ENCODE results near the gene KCNK1.
A peak's percentile ranks its signal among the peaks of the same experiment; 100 is the strongest.

The KCNK1 gene

GRCh38 chr1:233641029-233641428, 27.1 kb downstream of the KCNK1 start:
- no peaks in the 10 kb centered on the region for H3K36me3 Mint-ChIP-seq
- no peak overlapping the region for H3K4me3 Mint-ChIP-seq
- ATAC-seq (no peak), DNase-seq (ENCODE audit: low spot score in 2 of 2) (no peak)
- H3K9me3 Mint-ChIP-seq, result peaks cover 9% of the 10 kb centered on the region
- no peaks in the 10 kb centered on the region for H3K4me1 Mint-ChIP-seq
- no peak overlapping the region for H3K27ac Mint-ChIP-seq

GRCh38 chr1:233647073-233647472, 33.2 kb downstream of the KCNK1 start:
- no peak overlapping the region for H3K27ac Mint-ChIP-seq
- DNase-seq (ENCODE audit: low spot score in 2 of 2) (no peak), ATAC-seq (no peak)
- H3K36me3 Mint-ChIP-seq, result no peaks in the 10 kb centered on the region
- H3K4me3 Mint-ChIP-seq, result no peak overlapping the region
- H3K9me3 Mint-ChIP-seq, result peaks cover 3% of the 10 kb centered on the region
- no peaks in the 10 kb centered on the region for H3K4me1 Mint-ChIP-seq

GRCh38 chr1:233647636-233648035, 33.7 kb downstream of the KCNK1 start:
- no peaks in the 10 kb centered on the region for H3K36me3 Mint-ChIP-seq
- no peaks in the 10 kb centered on the region for H3K4me1 Mint-ChIP-seq
- no peak overlapping the region for H3K4me3 Mint-ChIP-seq
- H3K27ac Mint-ChIP-seq, result no peak overlapping the region
- ATAC-seq (no peak), DNase-seq (ENCODE audit: low spot score in 2 of 2) (no peak)
- H3K9me3 Mint-ChIP-seq, result peaks cover 3% of the 10 kb centered on the region

- DNase-seq (ENCODE audit: low spot score in 2 of 2) (no peak), ATAC-seq (no peak)
- no peaks in the 10 kb centered on the region for H3K36me3 Mint-ChIP-seq
- H3K9me3 Mint-ChIP-seq, result no peaks in the 10 kb centered on the region
- no peaks in the 10 kb centered on the region for H3K4me1 Mint-ChIP-seq
- no peak overlapping the region for H3K4me3 Mint-ChIP-seq
- H3K27ac Mint-ChIP-seq, result no peak overlapping the region
Measured at GRCh38 chr1:233651061-233651460, 37.2 kb downstream of the KCNK1 start.

GRCh38 chr1:233651563-233652233, 37.8 kb downstream of the KCNK1 start:
- no peak overlapping the region for H3K4me3 Mint-ChIP-seq

GRCh38 chr1:233652526-233652925, 38.6 kb downstream of the KCNK1 start:
- Mint-ChIP-seq H3K36me3 (no peaks in the 10 kb centered on the region), H3K27ac (no peak overlapping the region), H3K4me3 (no peak overlapping the region), H3K9me3 (peaks cover 2% of the 10 kb centered on the region), H3K4me1 (no peaks in the 10 kb centered on the region)
- ATAC-seq, result no peak
- DNase-seq (ENCODE audit: low spot score in 2 of 2), result no peak

More at GRCh38 chr1:233651563-233652233, 37.8 kb downstream of the KCNK1 start:
- H3K4me1 Mint-ChIP-seq, result no peaks in the 10 kb centered on the region
- no peaks in the 10 kb centered on the region for H3K9me3 Mint-ChIP-seq
- DNase-seq (ENCODE audit: low spot score in 2 of 2), result no peak
- no peaks in the 10 kb centered on the region for H3K36me3 Mint-ChIP-seq
- ATAC-seq, result no peak
- no peak overlapping the region for H3K27ac Mint-ChIP-seq

GRCh38 chr1:233654658-233655280, 40.9 kb downstream of the KCNK1 start:
- Mint-ChIP-seq H3K4me1 (no peaks in the 10 kb centered on the region), H3K27ac (no peak overlapping the region), H3K9me3 (peaks cover 2% of the 10 kb centered on the region), H3K4me3 (no peak overlapping the region), H3K36me3 (no peaks in the 10 kb centered on the region)
- ATAC-seq (no peak), DNase-seq (ENCODE audit: low spot score in 2 of 2) (no peak)

GRCh38 chr1:233655301-233655740, 41.4 kb downstream of the KCNK1 start:
- no peak for ATAC-seq
- Mint-ChIP-seq H3K27ac (no peak overlapping the region), H3K4me1 (no peaks in the 10 kb centered on the region), H3K4me3 (no peak overlapping the region), H3K9me3 (peaks cover 2% of the 10 kb centered on the region), H3K36me3 (no peaks in the 10 kb centered on the region)
- DNase-seq (ENCODE audit: low spot score in 2 of 2), result no peak

- Mint-ChIP-seq H3K36me3 (no peaks in the 10 kb centered on the region), H3K27ac (no peak overlapping the region), H3K9me3 (peaks cover 2% of the 10 kb centered on the region), H3K4me1 (no peaks in the 10 kb centered on the region), H3K4me3 (no peak overlapping the region)
- DNase-seq (ENCODE audit: low spot score in 2 of 2) (no peak), ATAC-seq (no peak)
Measured at GRCh38 chr1:233656032-233656635, 42.2 kb downstream of the KCNK1 start.

- no peak for ATAC-seq
- H3K36me3 Mint-ChIP-seq, result no peaks in the 10 kb centered on the region
- H3K27ac Mint-ChIP-seq, result no peak overlapping the region
Measured at GRCh38 chr1:233656687-233657086, 42.8 kb downstream of the KCNK1 start.

GRCh38 chr1:233657466-233657865, 43.6 kb downstream of the KCNK1 start:
- DNase-seq (ENCODE audit: low spot score in 2 of 2), result no peak
- ATAC-seq, result no peak
- Mint-ChIP-seq H3K4me3 (no peak overlapping the region), H3K27ac (no peak overlapping the region), H3K9me3 (peaks cover 4% of the 10 kb centered on the region), H3K4me1 (no peaks in the 10 kb centered on the region), H3K36me3 (no peaks in the 10 kb centered on the region)

More at GRCh38 chr1:233656687-233657086, 42.8 kb downstream of the KCNK1 start:
- H3K4me1 Mint-ChIP-seq, result no peaks in the 10 kb centered on the region
- DNase-seq (ENCODE audit: low spot score in 2 of 2), result no peak
- H3K9me3 Mint-ChIP-seq, result peaks cover 4% of the 10 kb centered on the region
- H3K4me3 Mint-ChIP-seq, result no peak overlapping the region

GRCh38 chr1:233659495-233659894, 45.6 kb downstream of the KCNK1 start:
- Mint-ChIP-seq H3K9me3 (peaks cover 4% of the 10 kb centered on the region), H3K4me3 (no peak overlapping the region), H3K36me3 (no peaks in the 10 kb centered on the region), H3K4me1 (no peaks in the 10 kb centered on the region), H3K27ac (no peak overlapping the region)
- DNase-seq (ENCODE audit: low spot score in 2 of 2) (no peak), ATAC-seq (no peak)

- no peak overlapping the region for H3K4me3 Mint-ChIP-seq
- peaks cover 4% of the 10 kb centered on the region for H3K9me3 Mint-ChIP-seq
Measured at GRCh38 chr1:233661376-233662159, 47.7 kb downstream of the KCNK1 start.

GRCh38 chr1:233662575-233663304, 48.8 kb downstream of the KCNK1 start:
- peak; percentile 34 for ATAC-seq
- DNase-seq (ENCODE audit: low spot score in 2 of 2), result no peak
- Mint-ChIP-seq H3K27ac (no peak overlapping the region), H3K9me3 (peaks cover 2% of the 10 kb centered on the region), H3K4me3 (no peak overlapping the region), H3K36me3 (no peaks in the 10 kb centered on the region), H3K4me1 (no peaks in the 10 kb centered on the region)

More at GRCh38 chr1:233661376-233662159, 47.7 kb downstream of the KCNK1 start:
- Mint-ChIP-seq H3K27ac (no peak overlapping the region), H3K36me3 (no peaks in the 10 kb centered on the region), H3K4me1 (no peaks in the 10 kb centered on the region)
- no peak for ATAC-seq
- no peak for DNase-seq (ENCODE audit: low spot score in 2 of 2)

- H3K4me3 Mint-ChIP-seq, result no peak overlapping the region
- no peaks in the 10 kb centered on the region for H3K4me1 Mint-ChIP-seq
- no peak for ATAC-seq
- H3K36me3 Mint-ChIP-seq, result no peaks in the 10 kb centered on the region
- DNase-seq (ENCODE audit: low spot score in 2 of 2), result no peak
- H3K27ac Mint-ChIP-seq, result no peak overlapping the region
- peaks cover 2% of the 10 kb centered on the region for H3K9me3 Mint-ChIP-seq
Measured at GRCh38 chr1:233664253-233664652, 50.3 kb downstream of the KCNK1 start.
